ENCODE data around the gene SSX4. TPM values are rescaled to one million over a fixed set of nuclear protein-coding genes. Genes with fewer than 3 reads are reported as not detected.
"Not testable (repeated sequence)": the region's sequence is repeated elsewhere in the genome, so short reads cannot be mapped to it uniquely, and the experiment has no call there.

Gene SSX4
- not detected in 3 replicates for total RNA-seq
- long read RNA-seq: 0 reads

GRCh38 chrX:48383239-48383638 is at the start of gene SSX4:
SSX4 (plus strand) TSS chrX:48383539; CDS start chrX:48384054, 515 bp downstream.
- not testable (repeated sequence) for H3K27ac Mint-ChIP-seq (ENCODE audit: unreplicated experiment); DNase-seq (ENCODE audit: low spot score); H3K9me3 Mint-ChIP-seq (ENCODE audit: low read depth); H3K27me3 Mint-ChIP-seq (ENCODE audit: low read depth); H3K4me1 Mint-ChIP-seq (ENCODE audit: low read depth); H3K36me3 Mint-ChIP-seq (ENCODE audit: low read depth); H3K4me3 Mint-ChIP-seq (ENCODE audit: unreplicated experiment)

GRCh38 chrX:48346059-48346458 is 37.3 kb upstream of the SSX4 start:
- not testable (repeated sequence) for H3K27ac Mint-ChIP-seq (ENCODE audit: unreplicated experiment); H3K4me3 Mint-ChIP-seq (ENCODE audit: unreplicated experiment); DNase-seq (ENCODE audit: low spot score); H3K4me1 Mint-ChIP-seq (ENCODE audit: low read depth); H3K36me3 Mint-ChIP-seq (ENCODE audit: low read depth); H3K27me3 Mint-ChIP-seq (ENCODE audit: low read depth)
- H3K9me3 Mint-ChIP-seq (ENCODE audit: low read depth): peaks cover 11% of the 10 kb centered on the region

GRCh38 chrX:48356315-48357094 is 26.8 kb upstream of the SSX4 start, which contains the start of gene SSX3:
SSX3 (minus strand) TSS chrX:48356703; CDS start chrX:48355249, 1,454 bp downstream.
- H3K27me3 Mint-ChIP-seq (ENCODE audit: low read depth); H3K36me3 Mint-ChIP-seq (ENCODE audit: low read depth); H3K9me3 Mint-ChIP-seq (ENCODE audit: low read depth); DNase-seq (ENCODE audit: low spot score); H3K4me1 Mint-ChIP-seq (ENCODE audit: low read depth); H3K27ac Mint-ChIP-seq (ENCODE audit: unreplicated experiment); H3K4me3 Mint-ChIP-seq (ENCODE audit: unreplicated experiment): not testable (repeated sequence)

- Mint-ChIP-seq H3K4me3 (ENCODE audit: unreplicated experiment) (no peak overlapping the region), H3K4me1 (ENCODE audit: low read depth) (no peaks in the 10 kb centered on the region), H3K9me3 (ENCODE audit: low read depth) (peaks cover 9% of the 10 kb centered on the region), H3K36me3 (ENCODE audit: low read depth) (no peaks in the 10 kb centered on the region), H3K27me3 (ENCODE audit: low read depth) (no peaks in the 10 kb centered on the region), H3K27ac (ENCODE audit: unreplicated experiment) (no peak overlapping the region)
- TF ChIP-seq CTCF (IDR thresholded peaks at IDR 0.05): no peak
- no peak for DNase-seq (ENCODE audit: low spot score)
Measured at GRCh38 chrX:48357681-48358080, 25.7 kb upstream of the SSX4 start.

- H3K9me3 Mint-ChIP-seq (ENCODE audit: low read depth): peaks cover 12% of the 10 kb centered on the region
- not testable (repeated sequence) for H3K27me3 Mint-ChIP-seq (ENCODE audit: low read depth); DNase-seq (ENCODE audit: low spot score); H3K36me3 Mint-ChIP-seq (ENCODE audit: low read depth); H3K4me3 Mint-ChIP-seq (ENCODE audit: unreplicated experiment); H3K27ac Mint-ChIP-seq (ENCODE audit: unreplicated experiment); H3K4me1 Mint-ChIP-seq (ENCODE audit: low read depth)
Measured at GRCh38 chrX:48359281-48359680, 24.1 kb upstream of the SSX4 start.

- H3K27me3 Mint-ChIP-seq (ENCODE audit: low read depth); H3K4me3 Mint-ChIP-seq (ENCODE audit: unreplicated experiment); H3K9me3 Mint-ChIP-seq (ENCODE audit: low read depth); H3K4me1 Mint-ChIP-seq (ENCODE audit: low read depth); H3K27ac Mint-ChIP-seq (ENCODE audit: unreplicated experiment); DNase-seq (ENCODE audit: low spot score); H3K36me3 Mint-ChIP-seq (ENCODE audit: low read depth): not testable (repeated sequence)
Measured at GRCh38 chrX:48367717-48368408, 15.5 kb upstream of the SSX4 start.

GRCh38 chrX:48370408-48370807 is 12.9 kb upstream of the SSX4 start:
- not testable (repeated sequence) for H3K27ac Mint-ChIP-seq (ENCODE audit: unreplicated experiment); DNase-seq (ENCODE audit: low spot score); H3K27me3 Mint-ChIP-seq (ENCODE audit: low read depth); H3K9me3 Mint-ChIP-seq (ENCODE audit: low read depth); H3K36me3 Mint-ChIP-seq (ENCODE audit: low read depth); H3K4me3 Mint-ChIP-seq (ENCODE audit: unreplicated experiment); H3K4me1 Mint-ChIP-seq (ENCODE audit: low read depth)

GRCh38 chrX:48396931-48397330 is 13.6 kb downstream of the SSX4 start:
- not testable (repeated sequence) for H3K27ac Mint-ChIP-seq (ENCODE audit: unreplicated experiment); H3K9me3 Mint-ChIP-seq (ENCODE audit: low read depth); DNase-seq (ENCODE audit: low spot score); H3K36me3 Mint-ChIP-seq (ENCODE audit: low read depth); H3K4me3 Mint-ChIP-seq (ENCODE audit: unreplicated experiment); H3K4me1 Mint-ChIP-seq (ENCODE audit: low read depth); H3K27me3 Mint-ChIP-seq (ENCODE audit: low read depth)

- H3K4me3 Mint-ChIP-seq (ENCODE audit: unreplicated experiment); H3K4me1 Mint-ChIP-seq (ENCODE audit: low read depth); H3K27ac Mint-ChIP-seq (ENCODE audit: unreplicated experiment); H3K36me3 Mint-ChIP-seq (ENCODE audit: low read depth); H3K27me3 Mint-ChIP-seq (ENCODE audit: low read depth); H3K9me3 Mint-ChIP-seq (ENCODE audit: low read depth); DNase-seq (ENCODE audit: low spot score): not testable (repeated sequence)
Measured at GRCh38 chrX:48397825-48398224, 14.5 kb downstream of the SSX4 start.

GRCh38 chrX:48411860-48412259 is 28.5 kb downstream of the SSX4 start, which contains the start of gene SSX4B:
SSX4B (minus strand) TSS chrX:48411960; CDS start chrX:48411372, 588 bp downstream.
- H3K4me1 Mint-ChIP-seq (ENCODE audit: low read depth); H3K27ac Mint-ChIP-seq (ENCODE audit: unreplicated experiment); DNase-seq (ENCODE audit: low spot score); H3K4me3 Mint-ChIP-seq (ENCODE audit: unreplicated experiment); H3K36me3 Mint-ChIP-seq (ENCODE audit: low read depth); H3K27me3 Mint-ChIP-seq (ENCODE audit: low read depth); H3K9me3 Mint-ChIP-seq (ENCODE audit: low read depth): not testable (repeated sequence)

GRCh38 chrX:48427027-48427716 is 43.8 kb downstream of the SSX4 start:
- not testable (repeated sequence) for H3K9me3 Mint-ChIP-seq (ENCODE audit: low read depth); H3K27ac Mint-ChIP-seq (ENCODE audit: unreplicated experiment); H3K27me3 Mint-ChIP-seq (ENCODE audit: low read depth); H3K4me1 Mint-ChIP-seq (ENCODE audit: low read depth); DNase-seq (ENCODE audit: low spot score); H3K36me3 Mint-ChIP-seq (ENCODE audit: low read depth); H3K4me3 Mint-ChIP-seq (ENCODE audit: unreplicated experiment)

All from chondrocyte (in vitro differentiated cells).